ENCODE results near the gene GPR107. TPM values are rescaled to one million over a fixed set of nuclear protein-coding genes. Genes with fewer than 3 reads are reported as not detected.

Gene GPR107
- total and polyA plus RNA-seq, 2 experiments from 2014 or later, result 12.3 to 23.9 TPM

DNA sequence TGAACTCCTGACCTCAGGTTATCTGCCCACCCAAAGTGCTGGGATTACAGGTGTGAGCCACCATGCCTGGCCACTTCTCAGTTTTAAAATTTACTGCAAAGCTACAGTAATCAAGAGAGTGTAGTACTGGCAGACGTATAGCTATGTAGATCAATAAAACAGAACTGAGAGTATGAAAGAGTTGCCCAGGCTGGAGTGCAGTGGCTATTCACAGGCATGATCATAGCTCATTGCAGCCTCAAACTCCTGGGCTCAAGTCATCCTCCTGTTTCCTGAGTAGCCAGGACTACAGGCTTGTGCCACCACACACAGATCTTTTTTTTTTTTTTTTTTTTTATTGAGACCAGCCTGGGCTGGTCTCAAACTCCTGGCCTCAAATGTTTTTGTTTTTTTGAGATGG lies 92.0 kb downstream of the GPR107 start:
- Histone ChIP-seq H3K27me3 (no peaks in the 10 kb centered on the region), H3K4me1 (ENCODE audit: low read depth) (peaks cover 16% of the 10 kb centered on the region), H3K9me3 (ENCODE audit: low read depth) (no peaks in the 10 kb centered on the region), H3K27ac (no peak overlapping the region), H3K4me3 (no peak overlapping the region), H3K36me3 (no peaks in the 10 kb centered on the region)
- TF ChIP-seq, protein P1, sequence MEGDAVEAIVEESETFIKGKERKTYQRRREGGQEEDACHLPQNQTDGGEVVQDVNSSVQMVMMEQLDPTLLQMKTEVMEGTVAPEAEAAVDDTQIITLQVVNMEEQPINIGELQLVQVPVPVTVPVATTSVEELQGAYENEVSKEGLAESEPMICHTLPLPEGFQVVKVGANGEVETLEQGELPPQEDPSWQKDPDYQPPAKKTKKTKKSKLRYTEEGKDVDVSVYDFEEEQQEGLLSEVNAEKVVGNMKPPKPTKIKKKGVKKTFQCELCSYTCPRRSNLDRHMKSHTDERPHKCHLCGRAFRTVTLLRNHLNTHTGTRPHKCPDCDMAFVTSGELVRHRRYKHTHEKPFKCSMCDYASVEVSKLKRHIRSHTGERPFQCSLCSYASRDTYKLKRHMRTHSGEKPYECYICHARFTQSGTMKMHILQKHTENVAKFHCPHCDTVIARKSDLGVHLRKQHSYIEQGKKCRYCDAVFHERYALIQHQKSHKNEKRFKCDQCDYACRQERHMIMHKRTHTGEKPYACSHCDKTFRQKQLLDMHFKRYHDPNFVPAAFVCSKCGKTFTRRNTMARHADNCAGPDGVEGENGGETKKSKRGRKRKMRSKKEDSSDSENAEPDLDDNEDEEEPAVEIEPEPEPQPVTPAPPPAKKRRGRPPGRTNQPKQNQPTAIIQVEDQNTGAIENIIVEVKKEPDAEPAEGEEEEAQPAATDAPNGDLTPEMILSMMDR (IDR thresholded peaks at IDR 0.05; ENCODE audit: low read depth, low read length), result no peak
- no peak for DNase-seq (ENCODE audit: low read depth in 1 of 2, low spot score in 1 of 2)

DNA sequence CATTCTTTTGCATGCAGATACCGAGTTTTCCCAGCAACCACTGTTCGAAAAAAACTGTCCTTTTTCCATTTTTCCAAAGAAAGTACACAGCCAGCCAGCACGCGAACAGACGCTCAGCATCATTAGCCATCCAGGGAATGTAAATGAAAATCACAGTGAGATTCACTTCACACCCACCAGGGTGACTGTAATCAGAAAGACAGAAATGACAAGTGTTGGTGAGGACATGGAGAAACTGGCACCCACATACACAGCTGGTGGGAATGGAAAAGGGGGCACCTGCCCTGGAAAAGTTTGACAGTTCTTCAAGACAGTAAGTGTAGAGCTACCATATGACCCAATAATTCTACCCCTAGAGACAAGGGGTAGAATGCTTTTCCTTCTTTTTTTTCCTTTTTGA lies 93.5 kb downstream of the GPR107 start:
- H3K4me1 ChIP-seq (ENCODE audit: low read depth), result peaks cover 16% of the 10 kb centered on the region
- H3K27me3 ChIP-seq, result no peaks in the 10 kb centered on the region
- H3K36me3 ChIP-seq, result no peaks in the 10 kb centered on the region
- TF ChIP-seq, protein P1 (IDR thresholded peaks at IDR 0.05; ENCODE audit: low read depth, low read length), result no peak
- no peaks in the 10 kb centered on the region for H3K9me3 ChIP-seq (ENCODE audit: low read depth)
- H3K27ac ChIP-seq, result no peak overlapping the region
- DNase-seq (ENCODE audit: low read depth in 1 of 2, low spot score in 1 of 2), result no peak
- H3K4me3 ChIP-seq, result no peak overlapping the region

DNA sequence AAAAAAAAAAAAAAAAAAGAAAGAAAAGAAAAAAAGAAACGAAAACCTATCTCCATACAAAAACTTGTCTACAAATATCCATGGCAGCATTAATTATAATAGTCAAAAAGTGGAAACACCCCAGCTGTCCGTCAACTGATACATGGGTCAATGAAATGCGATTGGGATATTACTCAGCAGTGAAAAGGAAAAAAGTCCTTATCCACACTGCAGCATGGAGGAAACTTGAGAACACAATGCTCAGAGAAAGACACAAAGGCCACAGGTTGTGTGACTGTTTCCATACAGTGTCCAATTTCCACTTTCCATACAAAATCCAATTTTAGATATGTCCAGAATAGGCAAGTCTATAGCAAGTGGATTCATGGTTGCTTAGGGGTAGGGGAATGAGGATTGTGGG lies 94.2 kb downstream of the GPR107 start:
- Histone ChIP-seq H3K4me3 (no peak overlapping the region), H3K27ac (no peak overlapping the region), H3K36me3 (no peaks in the 10 kb centered on the region), H3K4me1 (ENCODE audit: low read depth) (peaks cover 10% of the 10 kb centered on the region), H3K27me3 (no peaks in the 10 kb centered on the region), H3K9me3 (ENCODE audit: low read depth) (no peaks in the 10 kb centered on the region)
- TF ChIP-seq, protein P1 (IDR thresholded peaks at IDR 0.05; ENCODE audit: low read depth, low read length), result no peak
- DNase-seq (ENCODE audit: low read depth in 1 of 2, low spot score in 1 of 2), result no peak

DNA sequence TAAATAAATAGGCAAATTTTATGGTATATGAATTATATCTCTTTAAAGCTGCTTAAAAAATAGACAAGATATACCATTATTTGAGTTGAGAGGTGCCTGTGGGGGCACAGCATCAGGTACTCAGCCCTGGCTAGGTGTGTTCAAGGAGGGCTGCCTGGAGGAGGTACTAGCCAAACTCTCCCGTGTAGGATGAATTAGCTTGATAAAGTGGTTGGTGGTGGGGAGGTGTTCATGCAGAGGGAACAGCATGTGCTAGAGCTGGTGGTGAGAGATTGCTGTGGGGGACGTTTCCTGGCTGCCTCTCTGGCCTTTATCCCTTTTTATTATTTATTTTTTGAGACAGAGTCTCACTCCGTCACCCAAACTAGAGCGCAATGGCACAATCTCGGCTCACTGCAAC lies 95.3 kb downstream of the GPR107 start:
- Histone ChIP-seq H3K36me3 (no peaks in the 10 kb centered on the region), H3K27ac (no peak overlapping the region), H3K4me1 (ENCODE audit: low read depth) (peaks cover 3% of the 10 kb centered on the region), H3K27me3 (no peaks in the 10 kb centered on the region), H3K4me3 (no peak overlapping the region), H3K9me3 (ENCODE audit: low read depth) (no peaks in the 10 kb centered on the region)
- TF ChIP-seq, protein P1 (IDR thresholded peaks at IDR 0.05; ENCODE audit: low read depth, low read length), result no peak
- DNase-seq (ENCODE audit: low read depth in 1 of 2, low spot score in 1 of 2), result no peak

DNA sequence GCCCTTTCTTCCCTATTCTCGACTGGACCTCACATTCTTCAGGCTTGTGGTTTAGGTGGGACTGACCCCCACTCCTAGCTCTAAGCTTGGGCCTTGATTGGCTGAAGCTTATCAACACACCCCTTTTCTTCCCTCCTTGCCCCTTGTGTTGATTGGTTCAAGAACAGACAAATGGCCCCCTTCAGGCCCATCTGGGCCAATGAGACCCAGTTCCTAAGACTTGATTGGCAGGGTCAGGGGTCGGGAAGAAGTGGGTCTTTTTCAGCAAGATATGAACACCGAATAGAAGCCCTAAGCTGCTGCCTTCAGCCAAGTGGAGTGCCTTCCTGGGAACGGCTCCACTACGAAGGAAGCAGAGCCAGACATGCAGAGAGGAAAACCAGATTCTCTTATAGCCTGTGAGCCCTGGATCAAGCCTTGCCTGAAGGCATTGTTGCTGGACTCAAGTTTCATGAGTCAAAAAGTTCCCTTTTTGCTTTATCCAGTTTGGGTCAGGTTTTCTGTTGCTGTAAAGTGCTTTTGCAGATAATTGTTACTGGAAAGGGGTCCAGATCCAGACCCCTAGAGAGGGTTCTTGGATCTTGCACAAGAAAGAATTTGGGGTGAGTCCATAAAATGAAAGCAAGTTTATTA lies 96.1 kb downstream of the GPR107 start:
- no peak overlapping the region for H3K27ac ChIP-seq
- no peak for DNase-seq (ENCODE audit: low read depth in 1 of 2, low spot score in 1 of 2)
- TF ChIP-seq, protein P1 (IDR thresholded peaks at IDR 0.05; ENCODE audit: low read depth, low read length), result no peak

More for the DNA sequence above, 96.1 kb downstream of the GPR107 start:
- no peaks in the 10 kb centered on the region for H3K27me3 ChIP-seq
- no peaks in the 10 kb centered on the region for H3K36me3 ChIP-seq
- H3K9me3 ChIP-seq (ENCODE audit: low read depth), result no peaks in the 10 kb centered on the region
- peaks cover 2% of the 10 kb centered on the region for H3K4me1 ChIP-seq (ENCODE audit: low read depth)
- no peak overlapping the region for H3K4me3 ChIP-seq
